ENCODE data around the gene PAX2. TPM values are rescaled to one million over a fixed set of nuclear protein-coding genes. Genes with fewer than 3 reads are reported as not detected.
A peak's percentile ranks its signal among the peaks of the same experiment; 100 is the strongest.

Gene PAX2
- total and polyA plus RNA-seq, 2 of the 8 experiments (the other 6 are each of a cell fraction or from before 2014, with no cell fraction given) = 0.02 TPM; not detected in 1

GRCh38 chr10:100786591-100786990, 41.2 kb downstream of the PAX2 start:
- 89% methylated on average over 6 of the region's 6 CpGs; no CpG with 5 or more reads in 1 of the 2 experiments for WGBS, 2 experiments (ENCODE audit: extremely low coverage in 1 of 2, insufficient coverage in 1 of 2, insufficient read length in 1 of 2, insufficient replicate concordance in 2 of 2, low coverage in 1 of 2, low lambda C conversion rate in 2 of 2, missing lambda C conversion rate in 1 of 2)
- no peak overlapping the region for H3K9ac ChIP-seq (replicated peaks in 1 of 4; ENCODE audit: extremely low read depth in 1 of 4, low read depth in 3 of 4, low read length in 3 of 4)
- H2BK5ac ChIP-seq (ENCODE audit: low read depth, low read length) = no peak overlapping the region
- no peaks in the 10 kb centered on the region for H3K79me2 ChIP-seq (ENCODE audit: control insufficient read depth in 1 of 2, insufficient read depth in 2 of 2, low read length in 2 of 2)
- H3K36me3 ChIP-seq (ENCODE audit: control insufficient read depth in 2 of 4, insufficient read depth in 4 of 4, low read length in 3 of 4) = no peaks in the 10 kb centered on the region
- 0 out of 2 replicates have a peak overlapping the region, but pooled peaks have one; percentile 20 for H2BK12ac ChIP-seq (ENCODE audit: low read depth, low read length)
- no peaks in the 10 kb centered on the region for H4K20me1 ChIP-seq (replicated peaks in 1 of 2; ENCODE audit: control insufficient read depth in 1 of 2, insufficient read depth in 2 of 2, low read length in 2 of 2)
- POLR2A ChIA-PET (ENCODE audit: partially characterized antibody) = interaction anchor here (1.0 to 1.9 kb wide), 2 partner anchors 16 to 25 kb away, joined by 3 to 5 read pairs; no protein-coding TSS in a partner anchor
- no peak overlapping the region for H4K5ac ChIP-seq (ENCODE audit: insufficient read length, low read depth, low read length)
- no peak overlapping the region for H4K91ac ChIP-seq (replicated peaks; ENCODE audit: insufficient read length, low read length)
- H2BK20ac ChIP-seq (ENCODE audit: low read length) = no peak overlapping the region
- FAIRE-seq (no peak), DNase-seq (ENCODE audit: low read depth in 1 of 2, low spot score in 2 of 2) (no peak)
- no peaks in the 10 kb centered on the region; a peak in 5 of 7 replicates for H3K27me3 ChIP-seq (replicated peaks in 1 of 4; ENCODE audit: control insufficient read depth in 3 of 4, extremely low read depth in 1 of 4, insufficient read depth in 3 of 4, low read length in 3 of 4)
- no peak overlapping the region for H3K18ac ChIP-seq (ENCODE audit: extremely low read depth, low read length)
- no peaks in the 10 kb centered on the region for H3K23me2 ChIP-seq (ENCODE audit: low read depth, low read length)
- H3K27ac ChIP-seq (ENCODE audit: low read depth, low read length) = no peak overlapping the region
- H2BK15ac ChIP-seq (ENCODE audit: low read length) = peak overlapping the region; percentile 63; the same call in 1 of the 2 replicates
- H3K56ac ChIP-seq (replicated peaks; ENCODE audit: insufficient read length, low read depth, low read length) = no peak overlapping the region
- no peak overlapping the region for H2AK5ac ChIP-seq (ENCODE audit: low read depth, low read length)
- no peak overlapping the region for H2AFZ ChIP-seq (ENCODE audit: low read length)
- no peak overlapping the region for H4K8ac ChIP-seq (ENCODE audit: extremely low read depth, insufficient read depth, low read length)
- TF ChIP-seq MAX (IDR thresholded peaks at IDR 0.05) (no peak), YY1 (IDR thresholded peaks at IDR 0.05; ENCODE audit: low read depth, low read length) (no peak), POLR2A (IDR thresholded peaks at IDR 0.05; ENCODE audit: control extremely low read depth in 1 of 2, low read depth in 2 of 2, low read length in 2 of 2) (no peak), RXRA (IDR thresholded peaks at IDR 0.05; ENCODE audit: insufficient read depth, low read depth, low read length) (no peak), KDM5A (IDR thresholded peaks at IDR 0.05; ENCODE audit: low read length) (no peak), RAD21 (IDR thresholded peaks at IDR 0.05 in 1 of 2, conservative IDR thresholded peaks at IDR 0.05 in 1 of 2; ENCODE audit: low read depth in 2 of 2, low read length in 2 of 2) (no peak), KDM1A (IDR thresholded peaks at IDR 0.05; ENCODE audit: borderline replicate concordance, low read length) (no peak), RNF2 (IDR thresholded peaks at IDR 0.05; ENCODE audit: borderline replicate concordance, low read depth, low read length, missing control alignments, poor library complexity, severe bottlenecking) (no peak), HDAC6 (IDR thresholded peaks at IDR 0.05; ENCODE audit: low read depth, low read length) (no peak), E2F6 (IDR thresholded peaks at IDR 0.05) (no peak), BRCA1 (IDR thresholded peaks at IDR 0.05; ENCODE audit: low read depth, low read length) (no peak), BACH1 (IDR thresholded peaks at IDR 0.05; ENCODE audit: low read length) (no peak)
- peaks cover 0 to 18% (median 6%) of the 10 kb centered on the region in 4 experiments; a peak in 6 of 7 replicates for H3K4me1 ChIP-seq (replicated peaks in 1 of 4; ENCODE audit: control insufficient read depth in 3 of 4, insufficient read depth in 4 of 4, low read length in 3 of 4)
- H3K79me1 ChIP-seq (ENCODE audit: low read depth, low read length) = no peaks in the 10 kb centered on the region
- no peak overlapping the region for H3K14ac ChIP-seq (ENCODE audit: insufficient read length)
- H3K23ac ChIP-seq (ENCODE audit: insufficient read length) = no peak overlapping the region
- H3K4me2 ChIP-seq (ENCODE audit: insufficient read depth in 1 of 2, low read depth in 2 of 2, low read length in 2 of 2) = no peak overlapping the region
- CTCF ChIA-PET (ENCODE audit: partially characterized antibody) = interaction anchor here (0.7 to 1.6 kb wide), 6 partner anchors 29 to 233 kb away, joined by 3 read pairs; no protein-coding TSS in a partner anchor
- H2BK120ac ChIP-seq (replicated peaks; ENCODE audit: low read depth, low read length) = no peak overlapping the region
- H3K4ac ChIP-seq (replicated peaks; ENCODE audit: insufficient read length, low read depth, low read length) = no peak overlapping the region
- H3K9me3 ChIP-seq (ENCODE audit: insufficient read depth in 2 of 2, low read depth in 1 of 2, low read length in 1 of 2) = no peaks in the 10 kb centered on the region
- no peak overlapping the region for H3K4me3 ChIP-seq (ENCODE audit: extremely low read depth in 1 of 4, insufficient read depth in 2 of 4, low read depth in 3 of 4, low read length in 4 of 4)

Data from H1 (cell line).